Muscle of back (tissue), 11 donors: Measurements from ENCODE around the gene TAS2R16. TPM values are rescaled to one million over a fixed set of nuclear protein-coding genes. Genes with fewer than 3 reads are reported as not detected.
"Not testable (repeated sequence)": the region's sequence is repeated elsewhere in the genome, so short reads cannot be mapped to it uniquely, and the experiment has no call there.

Experiments used
- DNase-seq, 3 donors: peaks; one replicate each; pipeline versions ENCODE4 v3.0.0 to v3.0.0-alpha.2; 2013
- polyA plus RNA-seq, 10 donors: library from polyadenylated mRNA; unstranded; fragments of 120-200 nt; gene quantifications; one replicate each; pipeline ENCODE4 v1.2.1, GENCODE V29; 2013; ENCODE audit not compliant: insufficient read length in 10 of 10

The TAS2R16 gene
- polyA plus RNA-seq, 10 donors: not detected

DNA sequence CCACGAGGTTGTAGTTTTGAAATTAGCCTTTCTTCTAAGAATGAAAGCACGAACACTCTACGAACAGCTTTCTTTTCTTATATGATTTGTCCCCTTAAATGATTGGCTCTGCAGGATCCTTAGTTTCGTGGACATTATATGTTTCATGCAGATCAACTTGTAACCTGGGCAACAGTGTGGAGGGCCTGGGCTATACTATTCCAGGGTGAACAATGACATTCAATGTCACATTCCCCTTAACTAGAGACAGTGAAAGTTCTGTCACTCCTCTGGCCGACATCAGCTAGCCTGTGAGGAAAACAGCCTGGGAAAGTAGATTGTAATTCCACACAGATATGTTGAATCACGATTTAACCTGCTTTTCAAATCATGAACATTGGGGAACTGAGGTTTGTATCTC is 23.4 kb downstream of the TAS2R16 start:
- no peak for DNase-seq

- no peak for DNase-seq
Measured at GRCh38 chr7:122970740-122971725, 24.5 kb downstream of the TAS2R16 start.

DNA sequence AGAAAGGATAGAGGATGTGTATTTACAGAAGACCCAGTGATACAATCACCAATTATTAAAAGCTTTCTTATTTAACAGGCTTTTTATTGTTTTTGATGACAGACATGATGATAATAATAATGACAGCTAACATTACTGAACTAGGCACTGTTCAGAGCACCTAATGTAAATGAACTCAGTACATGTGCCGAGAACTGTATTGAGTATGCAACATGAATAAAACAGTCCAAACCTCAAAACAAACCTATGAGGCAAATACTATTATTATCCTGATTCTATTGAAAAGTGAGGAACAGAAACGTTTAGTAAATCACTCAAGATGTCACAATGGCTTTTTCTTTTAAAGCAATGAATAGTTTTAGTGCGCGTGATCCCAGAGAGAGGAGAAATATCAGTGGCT is 27.1 kb downstream of the TAS2R16 start:
- DNase-seq: no peak

DNA sequence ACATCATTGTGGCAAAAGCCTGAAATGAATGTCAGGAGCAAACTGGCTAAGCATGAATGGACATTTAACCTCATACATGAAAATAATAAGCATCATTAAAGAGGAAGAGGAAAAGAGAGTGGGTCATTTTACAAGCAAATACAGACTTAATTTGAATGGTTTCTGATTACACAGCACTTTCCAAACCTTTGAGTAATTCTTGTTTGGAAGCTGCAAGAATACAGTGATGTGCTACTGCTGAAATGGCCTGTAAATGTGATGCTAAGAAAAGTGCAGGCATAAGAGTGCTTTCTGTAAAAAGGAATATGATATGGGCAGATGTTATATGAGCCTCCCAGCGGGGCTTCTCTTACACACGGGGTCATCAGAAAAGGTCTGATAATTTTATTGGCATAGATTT is 30.2 kb downstream of the TAS2R16 start:
- no peak for DNase-seq

DNA sequence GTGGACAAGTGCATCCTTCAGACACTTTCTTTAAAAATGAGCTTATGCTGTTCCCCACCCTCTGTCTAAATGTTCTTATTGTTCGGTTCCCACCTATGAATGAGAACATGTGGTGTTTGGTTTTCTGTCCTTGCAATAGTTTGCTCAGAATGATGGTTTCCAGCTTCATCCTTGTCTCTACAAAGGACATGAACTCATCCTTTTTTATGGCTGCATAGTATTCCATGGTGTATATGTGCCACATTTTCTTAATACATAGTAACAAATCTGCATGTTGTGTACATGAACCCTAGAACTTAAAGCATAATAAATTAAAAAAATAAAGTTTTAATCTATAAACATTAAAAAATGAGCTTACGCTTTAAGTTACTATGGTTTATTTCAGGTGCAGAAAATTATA is 41.8 kb downstream of the TAS2R16 start:
- not testable (repeated sequence) for DNase-seq

- no peak for DNase-seq
Measured at GRCh38 chr7:122951006-122951405, 44.5 kb downstream of the TAS2R16 start.

DNA sequence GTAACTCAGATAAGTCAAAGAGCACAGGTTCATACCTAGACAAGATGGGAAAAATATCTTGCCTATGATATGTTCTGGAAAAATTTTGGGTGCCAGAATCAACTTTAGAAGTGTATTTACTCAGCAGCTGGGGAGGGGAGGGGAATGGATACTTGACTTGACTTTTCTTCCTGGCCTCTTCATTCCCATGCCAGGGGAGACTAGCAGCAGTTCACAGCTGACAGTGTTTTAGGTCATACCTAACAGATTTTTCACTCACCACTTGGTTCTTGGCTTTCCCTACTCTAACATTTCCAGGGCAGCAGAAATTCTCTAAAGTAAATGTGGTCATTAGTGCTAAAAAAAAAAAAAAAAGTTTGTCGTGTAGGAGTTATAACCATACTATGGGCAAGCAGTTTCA is 46.3 kb downstream of the TAS2R16 start:
- DNase-seq: no peak

Other genes starting within 250 kb of the TAS2R16 start
- gene CADPS2, start 109.2 kb downstream of the TAS2R16 start, polyA plus RNA-seq: 1 to 10 TPM; 2.7 to 8.6 (median 5.0) TPM
- not detected for gene SLC13A1, start 204.3 kb upstream of the TAS2R16 start, polyA plus RNA-seq